H9 (cell line): ENCODE data around the gene LYPD6. TPM values are rescaled to one million over a fixed set of nuclear protein-coding genes. Genes with fewer than 3 reads are reported as not detected.

Experiments used
- DNase-seq: peaks from one replicate; pipeline ENCODE4 v3.0.0-alpha.2; 2017
- H2AFZ ChIP-seq: one replicate; pipeline ENCODE4 v1.6.1; 2013; ENCODE audit warnings: mild to moderate bottlenecking, low read length, control low read depth, moderate library complexity
- H2AK5ac ChIP-seq: 2 replicates; pipeline ENCODE4 v1.6.1; 2013; ENCODE audit warnings: low read length, control low read depth, mixed read lengths; ENCODE audit not compliant: insufficient read length
- H2BK120ac ChIP-seq: one replicate; pipeline ENCODE4 v1.6.1; 2013; ENCODE audit warnings: low read depth, mild to moderate bottlenecking, low read length, control low read depth, inconsistent platforms; ENCODE audit not compliant: poor library complexity, severe bottlenecking
- H2BK12ac ChIP-seq: 2 replicates; pipeline ENCODE4 v1.6.1; 2013; ENCODE audit warnings: low read length, control low read depth, mixed read lengths, low read depth; ENCODE audit not compliant: insufficient read length
- H2BK15ac ChIP-seq: 2 replicates; pipeline ENCODE4 v1.6.1; 2013; ENCODE audit warnings: low read depth, low read length, control low read depth
- H2BK20ac ChIP-seq: one replicate; pipeline ENCODE4 v1.6.1; 2013; ENCODE audit warnings: low read depth, mild to moderate bottlenecking, low read length, control low read depth, inconsistent platforms; ENCODE audit not compliant: poor library complexity, severe bottlenecking
- H2BK5ac ChIP-seq: 2 replicates; pipeline ENCODE4 v1.6.1; 2013; ENCODE audit warnings: low read length, control low read depth, mixed read lengths; ENCODE audit not compliant: insufficient read length
- H3K14ac ChIP-seq: 2 replicates; pipeline ENCODE4 v1.6.1; 2013; ENCODE audit warnings: low read length, control low read depth; ENCODE audit not compliant: insufficient read depth
- H3K18ac ChIP-seq: 2 replicates; pipeline ENCODE4 v1.6.1; 2013; ENCODE audit warnings: low read depth, mild to moderate bottlenecking, mixed read lengths, low read length, control low read depth; ENCODE audit not compliant: insufficient read length
- H3K23ac ChIP-seq: 2 replicates; pipeline ENCODE4 v1.6.1; 2013; ENCODE audit warnings: low read length, control low read depth, mixed read lengths, low read depth; ENCODE audit not compliant: insufficient read length
- H3K23me2 ChIP-seq: 2 replicates; pipeline ENCODE4 v1.6.1; 2013; ENCODE audit warnings: low read depth, mild to moderate bottlenecking, mixed read lengths, low read length, control low read depth; ENCODE audit not compliant: insufficient read length, poor library complexity, severe bottlenecking
- H3K27ac ChIP-seq: 2 replicates; pipeline ENCODE4 v1.5.1; 2013; ENCODE audit warnings: low read length, control low read depth, mixed read lengths, low read depth; ENCODE audit not compliant: insufficient read length
- H3K27me3 ChIP-seq: 2 replicates; pipeline ENCODE4 v1.6.1; 2013; ENCODE audit warnings: low read length, control low read depth, inconsistent platforms; ENCODE audit not compliant: insufficient read depth
- H3K4ac ChIP-seq: 2 replicates; pipeline ENCODE4 v1.6.1; 2013; ENCODE audit warnings: low read depth, mild to moderate bottlenecking, control low read depth, inconsistent platforms, low read length, moderate library complexity
- H3K4me1 ChIP-seq: 2 replicates; pipeline ENCODE4 v1.6.1; 2013; ENCODE audit warnings: low read length, control low read depth, inconsistent platforms; ENCODE audit not compliant: insufficient read depth
- H3K4me2 ChIP-seq: 2 replicates; pipeline ENCODE4 v1.6.1; 2013; ENCODE audit warnings: low read length, control low read depth, mixed read lengths; ENCODE audit not compliant: insufficient read length, insufficient read depth
- H3K56ac ChIP-seq: 2 replicates; pipeline ENCODE4 v1.6.1; 2013; ENCODE audit warnings: low read depth, mild to moderate bottlenecking, mixed read lengths, low read length, control low read depth; ENCODE audit not compliant: insufficient read length
- H3K79me1 ChIP-seq: 2 replicates; pipeline ENCODE4 v1.6.1; 2013; ENCODE audit warnings: low read depth, mild to moderate bottlenecking, moderate library complexity, low read length, control low read depth, inconsistent platforms; ENCODE audit not compliant: insufficient read depth, poor library complexity, severe bottlenecking
- H3K79me2 ChIP-seq: 2 replicates; pipeline ENCODE4 v1.6.1; 2013; ENCODE audit warnings: low read length, control low read depth, inconsistent platforms; ENCODE audit not compliant: insufficient read depth
- H3K9ac ChIP-seq: 2 replicates; pipeline ENCODE4 v1.6.1; 2013; ENCODE audit warnings: low read length, control low read depth, mixed read lengths; ENCODE audit not compliant: insufficient read length; ENCODE audit errors: extremely low read depth
- H3K9me3 ChIP-seq: one replicate; pipeline ENCODE4 v1.6.1; 2013; ENCODE audit warnings: low read depth, low read length, inconsistent platforms; ENCODE audit not compliant: control insufficient read depth
- H3T11ph ChIP-seq: one replicate; pipeline ENCODE4 v1.6.1; 2013; ENCODE audit warnings: mild to moderate bottlenecking, low read length, control low read depth, inconsistent platforms
- H4K20me1 ChIP-seq: one replicate; pipeline ENCODE4 v1.6.1; 2013; ENCODE audit not compliant: control insufficient read depth, insufficient read length, insufficient read depth
- H4K5ac ChIP-seq: 2 replicates; pipeline ENCODE4 v1.6.1; 2013; ENCODE audit warnings: low read depth, mild to moderate bottlenecking, mixed read lengths, low read length, control low read depth; ENCODE audit not compliant: insufficient read length
- H4K8ac ChIP-seq: replicated peaks from 2 replicates; pipeline ENCODE4 v1.6.1; 2013; ENCODE audit warnings: low read length, control low read depth, mixed read lengths, low read depth; ENCODE audit not compliant: insufficient read length
- H4K91ac ChIP-seq: 2 replicates; pipeline ENCODE4 v1.6.1; 2013; ENCODE audit warnings: low read depth, mild to moderate bottlenecking, moderate library complexity, mixed read lengths, low read length, control low read depth; ENCODE audit not compliant: insufficient read length
- H3K27ac Mint-ChIP-seq, 3 experiments: 2 replicates in 2 of 3; 3 replicates in 1 of 3; pipeline ENCODE4 v1.8.0; 2020 to 2021; ENCODE audit warnings: mixed read lengths in 3 of 3, mild to moderate bottlenecking in 1 of 3, moderate library complexity in 1 of 3
- H3K27me3 Mint-ChIP-seq: 2 replicates; pipeline ENCODE4 v1.8.0; 2021; ENCODE audit warnings: low read depth, mild to moderate bottlenecking, moderate library complexity, mixed read lengths
- H3K36me3 Mint-ChIP-seq, 3 experiments: 2 replicates in 2 of 3; 3 replicates in 1 of 3; pipeline ENCODE4 v1.8.0; 2020 to 2021; ENCODE audit warnings: low read depth in 3 of 3, mixed read lengths in 3 of 3; ENCODE audit not compliant: insufficient read depth in 1 of 3
- H3K4me1 Mint-ChIP-seq, 2 experiments: 2 replicates each; pipeline ENCODE4 v1.8.0; 2020; ENCODE audit warnings: mixed read lengths in 2 of 2
- H3K4me3 Mint-ChIP-seq, 2 experiments: 2 replicates in 1 of 2; 3 replicates in 1 of 2; pipeline ENCODE4 v1.8.0; 2020 to 2021; ENCODE audit warnings: mild to moderate bottlenecking in 2 of 2, mixed read lengths in 2 of 2, moderate library complexity in 1 of 2
- H3K9me3 Mint-ChIP-seq, 2 experiments: 2 replicates in 1 of 2; 3 replicates in 1 of 2; pipeline ENCODE4 v1.8.0; 2020; ENCODE audit warnings: mild to moderate bottlenecking in 2 of 2, mixed read lengths in 2 of 2, moderate library complexity in 1 of 2
- CTCF ChIP-seq: fragments of 200-600 bp; sonication (generic); conservative IDR thresholded peaks from 3 replicates; pipeline ENCODE4 v1.8.0; 2021; ENCODE audit warnings: antibody characterized with exemption, mild to moderate bottlenecking
- WGBS: extraction: QIAGEN DNeasy Blood & Tissue Kit; methylation state at CpG from one replicate; pipeline ENCODE4 v1.1.7; 2013; ENCODE audit warnings: missing lambda C conversion rate, low lambda C conversion rate, mixed read lengths; ENCODE audit not compliant: insufficient read length; ENCODE audit errors: extremely low coverage; 5-methylcytosine and 5-hydroxymethylcytosine counted together
- total RNA-seq: library from RNA; stranded (reverse); gene quantifications from 2 replicates; pipeline ENCODE4 v1.2.1, GENCODE V29; 2021

The LYPD6 gene
- total RNA-seq, 1 experiment from 2014 or later = 3.0 TPM

- H2BK120ac ChIP-seq = no peak overlapping the region
- H3K9me3 ChIP-seq = no peaks in the 10 kb centered on the region
- H2AK5ac ChIP-seq = no peak overlapping the region
- H2BK15ac ChIP-seq = no peak overlapping the region
- H4K8ac ChIP-seq = no peak overlapping the region
- no peaks in the 10 kb centered on the region for H3K23me2 ChIP-seq
- H3K27ac Mint-ChIP-seq = no peak overlapping the region
- H4K20me1 ChIP-seq = no peaks in the 10 kb centered on the region
- no peak overlapping the region for H2AFZ ChIP-seq
- no peak overlapping the region for H3K18ac ChIP-seq
- TF ChIP-seq CTCF = no peak
- H3K79me1 ChIP-seq = no peaks in the 10 kb centered on the region
- H3T11ph ChIP-seq = no peak overlapping the region
- H3K4me3 Mint-ChIP-seq = no peak overlapping the region
- H2BK12ac ChIP-seq = no peak overlapping the region
- no CpG with 5 or more reads among the region's 2 CpGs for WGBS
- H2BK5ac ChIP-seq = no peak overlapping the region
- H3K9me3 Mint-ChIP-seq = no peaks in the 10 kb centered on the region
- H4K5ac ChIP-seq = no peak overlapping the region
- no peak overlapping the region for H3K14ac ChIP-seq
- H3K79me2 ChIP-seq = no peaks in the 10 kb centered on the region
- no peak overlapping the region for H3K23ac ChIP-seq
- no peaks in the 10 kb centered on the region for H3K4me1 Mint-ChIP-seq
- H3K4me2 ChIP-seq = no peak overlapping the region
- no peak overlapping the region for H3K4ac ChIP-seq
- H3K4me1 ChIP-seq = no peaks in the 10 kb centered on the region
- no peak overlapping the region for H3K9ac ChIP-seq
- H3K27ac ChIP-seq = no peak overlapping the region
- no peak overlapping the region for H3K56ac ChIP-seq
- no peak for DNase-seq
- H2BK20ac ChIP-seq = no peak overlapping the region
- 0 out of 7 replicates have a peak, but pooled peaks cover 0 to 3% (median 0%) of the 10 kb centered on the region in 3 experiments for H3K36me3 Mint-ChIP-seq
- no peaks in the 10 kb centered on the region; the same call in 1 of the 2 replicates for H3K27me3 ChIP-seq
- no peak overlapping the region for H4K91ac ChIP-seq
- no peaks in the 10 kb centered on the region; the same call in 1 of the 2 replicates for H3K27me3 Mint-ChIP-seq
Measured at GRCh38 chr2:149443150-149443549, 112.8 kb downstream of the LYPD6 start.
